HCT116 (cell line): ENCODE data around the gene PLA2G4B. TPM values are rescaled to one million over a fixed set of nuclear protein-coding genes. Genes with fewer than 3 reads are reported as not detected.
A peak's percentile ranks its signal among the peaks of the same experiment; 100 is the strongest.

Experiments
- ATAC-seq: fragments of 200-7000 bp; cut with Tn5 transposase; 2 replicates; pipeline ENCODE4 v1.9.1; 2020; ENCODE audit warnings: mild to moderate bottlenecking, moderate library complexity
- BruUV-seq: library from RNA; stranded (reverse); fragments of 400-500 nt; replicated peaks from 2 replicates; lab custom pipeline; 2021; lab: Mats Ljungman, UMichigan
- CTCF ChIA-PET: fragments of 300-600 bp; sonication (Branson Sonifier 250); formaldehyde crosslinking; loops from one replicate; lab custom pipeline; 2021; ENCODE audit warnings: antibody characterized with exemption; lab: Charles Lee
- POLR2A ChIA-PET: fragments of 300-600, 350-600 bp; sonication (Branson Sonifier 250); formaldehyde crosslinking; loops from one replicate; lab custom pipeline; 2021; ENCODE audit warnings: antibody characterized with exemption; lab: Charles Lee
- RAD21 ChIA-PET, 2 experiments: fragments of 300-600 bp; sonication (Branson Sonifier 250); formaldehyde crosslinking; loops; one replicate each; lab custom pipeline; 2023; ENCODE audit warnings: low total read pairs in 2 of 2; ENCODE audit not compliant: uncharacterized antibody in 2 of 2, unreplicated experiment in 2 of 2, low non-redundant PET in 1 of 2; lab: Charles Lee
- DNase-seq: peaks from one replicate; pipeline ENCODE4 v3.0.0-alpha.2; 2010; ENCODE audit warnings: low read depth, low spot score
- H2AFZ ChIP-seq: fragments of 200-600 bp; shearing (Covaris generic), sonication (generic); 2 replicates; pipeline ENCODE4 v1.6.1; 2017; ENCODE audit warnings: low read depth, mixed run types, mixed read lengths, antibody characterized with exemption, low read length; ENCODE audit not compliant: poor library complexity, severe bottlenecking
- H3K27ac ChIP-seq: 2 replicates; pipeline ENCODE4 v1.5.1; 2012; ENCODE audit warnings: low read depth, low read length
- H3K27me3 ChIP-seq: fragments of 200-600 bp; sonication (generic); 2 replicates; pipeline ENCODE4 v1.6.1; 2016; ENCODE audit warnings: mixed run types, low read length, mixed read lengths; ENCODE audit not compliant: insufficient read depth
- H3K36me3 ChIP-seq, 2 experiments: fragments of 200-500 bp in 1 of 2; fragments of 200-600 bp in 1 of 2; sonication (Bioruptor generic) in 1 of 2; sonication (generic) in 1 of 2; 2 replicates each; pipeline versions ENCODE4 v1.5.1 to v1.6.1; 2014 to 2016; ENCODE audit warnings: low read length in 2 of 2, inconsistent platforms in 1 of 2, mixed read lengths in 1 of 2, mixed run types in 1 of 2; ENCODE audit not compliant: insufficient read depth in 2 of 2, control insufficient read depth in 1 of 2
- H3K4me1 ChIP-seq, 2 experiments: fragments of 200-600 bp in 1 of 2; sonication (generic) in 1 of 2; 2 replicates each; pipeline versions ENCODE4 v1.5.1 to v1.6.1; 2012 to 2017; ENCODE audit warnings: low read length in 2 of 2, inconsistent platforms in 1 of 2, mild to moderate bottlenecking in 1 of 2, mixed read lengths in 1 of 2, mixed run types in 1 of 2, moderate library complexity in 1 of 2; ENCODE audit not compliant: insufficient read depth in 2 of 2, control insufficient read depth in 1 of 2
- H3K4me2 ChIP-seq: fragments of 200-600 bp; sonication (generic); 2 replicates; pipeline ENCODE4 v1.6.1; 2017; ENCODE audit warnings: mixed run types, low read length, mixed read lengths
- H3K4me3 ChIP-seq, 2 experiments: fragments of 200-600 bp in 1 of 2; sonication (generic) in 1 of 2; replicated peaks in 1 of 2; 2 replicates each; pipeline ENCODE4 v1.5.1; 2011 to 2016; ENCODE audit warnings: low read length in 2 of 2, control low read depth in 1 of 2, low read depth in 1 of 2, mild to moderate bottlenecking in 1 of 2, mixed read lengths in 1 of 2, mixed run types in 1 of 2
- H3K79me2 ChIP-seq: fragments of 200-600 bp; sonication (generic); 2 replicates; pipeline ENCODE4 v1.6.1; 2017; ENCODE audit warnings: mild to moderate bottlenecking, mixed run types, low read length, moderate library complexity, mixed read lengths; ENCODE audit not compliant: insufficient read depth
- H3K9ac ChIP-seq: fragments of 200-600 bp; sonication (generic); 2 replicates; pipeline ENCODE4 v1.6.1; 2016; ENCODE audit warnings: low read length, mixed read lengths
- H3K9me2 ChIP-seq: fragments of 200-600 bp; sonication (generic), shearing (Covaris generic); 2 replicates; pipeline ENCODE4 v1.6.1; 2017; ENCODE audit warnings: mixed run types, mild to moderate bottlenecking, moderate library complexity; ENCODE audit not compliant: insufficient read depth
- H3K9me3 ChIP-seq, 2 experiments: fragments of 200-500 bp in 1 of 2; fragments of 200-600 bp in 1 of 2; sonication (Bioruptor generic) in 1 of 2; sonication (generic) in 1 of 2; 2 replicates each; pipeline ENCODE4 v1.6.1; 2014 to 2017; ENCODE audit warnings: low read length in 2 of 2, mixed read lengths in 2 of 2, inconsistent platforms in 1 of 2, low read depth in 1 of 2, mild to moderate bottlenecking in 1 of 2, mixed run types in 1 of 2, moderate library complexity in 1 of 2; ENCODE audit not compliant: control insufficient read depth in 1 of 2, insufficient read depth in 1 of 2
- H4K20me1 ChIP-seq: fragments of 200-600 bp; sonication (generic), shearing (Covaris generic); 2 replicates; pipeline ENCODE4 v1.6.1; 2017; ENCODE audit warnings: mixed run types, mild to moderate bottlenecking, moderate library complexity; ENCODE audit not compliant: insufficient read depth
- CEBPB ChIP-seq: IDR thresholded peaks from 2 replicates; pipeline ENCODE4 v1.6.1; 2012; ENCODE audit warnings: low read depth
- CTCF ChIP-seq, 3 experiments: fragments of 200-600 bp in 1 of 3; sonication (generic) in 1 of 3; IDR thresholded peaks in 2 of 3; conservative IDR thresholded peaks in 1 of 3; 2 replicates each; pipeline ENCODE4 v1.5.1; 2012 to 2017; ENCODE audit warnings: low read depth in 2 of 3, low read length in 2 of 3, antibody characterized with exemption in 1 of 3, borderline replicate concordance in 1 of 3, control low read depth in 1 of 3, mild to moderate bottlenecking in 1 of 3, mixed read lengths in 1 of 3, mixed run types in 1 of 3, moderate library complexity in 1 of 3; ENCODE audit not compliant: insufficient read depth in 1 of 3
- EZH2 ChIP-seq: fragments of 200-600 bp; sonication (generic); IDR thresholded peaks from 2 replicates; pipeline ENCODE4 v1.6.1; 2017; ENCODE audit warnings: antibody characterized with exemption, mixed run types
- RAD21 ChIP-seq: IDR thresholded peaks from 2 replicates; pipeline ENCODE4 v1.6.1; 2012; ENCODE audit warnings: low read depth, mild to moderate bottlenecking
- SRF ChIP-seq: IDR thresholded peaks from 2 replicates; pipeline ENCODE4 v1.6.1; 2012; ENCODE audit warnings: low read depth
- intact Hi-C: fragments of 100-400 bp; cut with micrococcal nuclease; formaldehyde crosslinking; loops from 2 replicates; pipeline ENCODE4 v1.10.0; 2022
- total RNA-seq: library from RNA; stranded (reverse); gene quantifications from one replicate; pipeline ENCODE4 v1.2.1, GENCODE V29; 2021; ENCODE audit not compliant: unreplicated experiment

PLA2G4B gene
- total RNA-seq, 1 experiment from 2014 or later: 4.7 TPM

GRCh38 chr15:41806291-41807181 lies 32.1 kb upstream of the PLA2G4B start:
- POLR2A ChIA-PET: no interaction called here
- Histone ChIP-seq H3K4me2 (peak overlapping the region; percentile 47), H3K9ac (no peak overlapping the region), H3K27ac (no peak overlapping the region)
- TF ChIP-seq CEBPB (no peak), SRF (no peak), RAD21 (peak; percentile 76), CTCF (IDR thresholded peaks at IDR 0.05 in 2 of 3, conservative IDR thresholded peaks at IDR 0.05 in 1 of 3; ENCODE audit: borderline replicate concordance in 1 of 3, insufficient read depth in 1 of 3, low read depth in 2 of 3, low read length in 2 of 3) (peak; percentile 24 to 57 (median 32); a peak in 4 of 6 replicates), EZH2 (no peak)
- TF ChIP-seq, all 23 proteins: peak for 2
- Histone ChIP-seq H4K20me1 (no peaks in the 10 kb centered on the region), H2AFZ (no peak overlapping the region), H3K9me3 (no peaks in the 10 kb centered on the region), H3K9me2 (no peaks in the 10 kb centered on the region), H3K4me3 (no peak overlapping the region), H3K27me3 (no peaks in the 10 kb centered on the region), H3K36me3 (0 out of 4 replicates have a peak, but pooled peaks cover 0 to 3% of the 10 kb centered on the region in 2 experiments), H3K79me2 (no peaks in the 10 kb centered on the region), H3K4me1 (peaks cover 12 to 21% of the 10 kb centered on the region in 2 experiments; a peak in 3 of 4 replicates)
- DNase-seq (peak; percentile 24), ATAC-seq (peak; percentile 85)
- intact Hi-C loops: no loop called here
- ChIA-PET RAD21 (interaction anchor here (0.6 to 1.5 kb wide), 5 partner anchors 22 to 290 kb away, joined by 3 to 12 read pairs (median 4); partner anchors contain the start of gene MAPKBP1 (in 2 of the 2)), CTCF (interaction anchor here (1.4 to 2.1 kb wide), 3 partner anchors 33 to 341 kb away, joined by 6 to 39 read pairs (median 7); partner anchors contain the start of gene MAPKBP1)
- no TSS peak for BruUV-seq
